Activated CD4-positive, alpha-beta T cell treated with anti-CD3 and anti-CD28 coated beads for 4 hours (primary cell): ENCODE measurements around the gene RHOBTB3.

ENCODE experiments used
- DNase-seq, 2 donors: peaks; one replicate each; pipeline ENCODE4 v3.0.0-alpha.2; 2020

Gene RHOBTB3

GRCh38 chr5:95733107-95733665 is 2.0 kb downstream of the RHOBTB3 start:
- no peak for DNase-seq

GRCh38 chr5:95734187-95734586 is 3.1 kb downstream of the RHOBTB3 start:
- no peak for DNase-seq

GRCh38 chr5:95734906-95735305 is 3.8 kb downstream of the RHOBTB3 start:
- DNase-seq, result no peak

- no peak for DNase-seq
Observed at GRCh38 chr5:95735406-95735805, 4.3 kb downstream of the RHOBTB3 start.

GRCh38 chr5:95738072-95738471 is 6.9 kb downstream of the RHOBTB3 start:
- DNase-seq, result no peak

GRCh38 chr5:95738834-95739233 is 7.7 kb downstream of the RHOBTB3 start:
- DNase-seq, result no peak

- DNase-seq, result no peak
Observed at GRCh38 chr5:95739857-95740256, 8.7 kb downstream of the RHOBTB3 start.

- no peak for DNase-seq
Observed at GRCh38 chr5:95741458-95741857, 10.3 kb downstream of the RHOBTB3 start.

- no peak for DNase-seq
Observed at GRCh38 chr5:95743232-95743631, 12.1 kb downstream of the RHOBTB3 start.

- DNase-seq, result no peak
Observed at GRCh38 chr5:95743877-95744276, 12.7 kb downstream of the RHOBTB3 start.

GRCh38 chr5:95746194-95746593 is 15.1 kb downstream of the RHOBTB3 start:
- no peak for DNase-seq

- no peak for DNase-seq
Observed at GRCh38 chr5:95746722-95747679, 15.9 kb downstream of the RHOBTB3 start.

- DNase-seq, result no peak
Observed at GRCh38 chr5:95748133-95748532, 17.0 kb downstream of the RHOBTB3 start.

GRCh38 chr5:95754545-95754944 is 23.4 kb downstream of the RHOBTB3 start:
- DNase-seq, result no peak

- no peak for DNase-seq
Observed at GRCh38 chr5:95759005-95759404, 27.9 kb downstream of the RHOBTB3 start.

GRCh38 chr5:95759634-95760033 is 28.5 kb downstream of the RHOBTB3 start:
- no peak for DNase-seq

GRCh38 chr5:95760273-95761191 is 29.4 kb downstream of the RHOBTB3 start:
- DNase-seq, result no peak

- DNase-seq, result no peak
Observed at GRCh38 chr5:95761771-95762651, 30.9 kb downstream of the RHOBTB3 start.

GRCh38 chr5:95762652-95763041 is 31.5 kb downstream of the RHOBTB3 start:
- DNase-seq, result no peak

- DNase-seq, result no peak
Observed at GRCh38 chr5:95763941-95764340, 32.8 kb downstream of the RHOBTB3 start.

GRCh38 chr5:95768731-95769130 is 37.6 kb downstream of the RHOBTB3 start:
- DNase-seq, result no peak
